Spleen (tissue), 11 donors: ENCODE results near the gene GDPD5. TPM values are rescaled to one million over a fixed set of nuclear protein-coding genes. Genes with fewer than 3 reads are reported as not detected.
A peak's percentile ranks its signal among the peaks of the same experiment; 100 is the strongest.

ENCODE experiments used
- DNase-seq: peaks from one replicate; pipeline ENCODE4 v3.0.0-alpha.2; 2020
- H3K27ac ChIP-seq, 8 donors: fragments of 200-600 bp; sonication (generic) in 7 of 8; 1 replicate in 4 of 8; 2 replicates in 4 of 8; pipeline versions ENCODE4 v1.5.0 to v1.8.0; 2016 to 2021; ENCODE audit warnings: inconsistent platforms in 4 of 8, mild to moderate bottlenecking in 4 of 8, moderate library complexity in 1 of 8
- H3K27me3 ChIP-seq, 7 donors: fragments of 200-600 bp; sonication (generic) in 6 of 7; replicated peaks in 1 of 7; 1 replicate in 4 of 7; 2 replicates in 3 of 7; pipeline versions ENCODE4 v1.5.0 to v1.8.0; 2016 to 2021; ENCODE audit warnings: inconsistent platforms in 3 of 7, mild to moderate bottlenecking in 1 of 7
- H3K36me3 ChIP-seq, 6 donors: fragments of 200-600 bp; sonication (generic) in 5 of 6; 1 replicate in 4 of 6; 2 replicates in 2 of 6; pipeline versions ENCODE4 v1.5.0 to v1.8.0; 2016 to 2021; ENCODE audit warnings: inconsistent platforms in 2 of 6
- H3K4me1 ChIP-seq, 6 donors: fragments of 200-600 bp; sonication (generic) in 5 of 6; 1 replicate in 3 of 6; 2 replicates in 3 of 6; pipeline versions ENCODE4 v1.5.0 to v1.8.0; 2016 to 2021; ENCODE audit warnings: inconsistent platforms in 3 of 6
- H3K4me3 ChIP-seq, 8 donors: fragments of 200-600 bp; sonication (generic) in 7 of 8; 1 replicate in 4 of 8; 2 replicates in 4 of 8; pipeline versions ENCODE4 v1.5.0 to v1.8.0; 2016 to 2021; ENCODE audit warnings: inconsistent platforms in 4 of 8, mild to moderate bottlenecking in 4 of 8, moderate library complexity in 2 of 8
- H3K9me3 ChIP-seq, 8 donors: fragments of 200-600 bp; sonication (generic) in 7 of 8; 1 replicate in 4 of 8; 2 replicates in 4 of 8; pipeline versions ENCODE4 v1.5.0 to v1.8.0; 2016 to 2021; ENCODE audit warnings: inconsistent platforms in 4 of 8
- CTCF ChIP-seq, 11 experiments: fragments of 200-600 bp in 7 of 11; fragments of 450-650 bp in 4 of 11; sonication (generic) in 4 of 11; IDR thresholded peaks in 8 of 11; conservative IDR thresholded peaks in 3 of 11; 1 replicate in 7 of 11; 2 replicates in 4 of 11; pipeline versions ENCODE4 v1.4.0 to v1.8.0; 2016 to 2021; ENCODE audit warnings: antibody characterized with exemption in 11 of 11, inconsistent platforms in 4 of 11, mild to moderate bottlenecking in 1 of 11
- POLR2A ChIP-seq, 3 donors: fragments of 450-650 bp; IDR thresholded peaks; one replicate each; pipeline ENCODE4 v1.5.1; 2017; ENCODE audit warnings: antibody characterized with exemption in 3 of 3, mild to moderate bottlenecking in 1 of 3
- POLR2AphosphoS5 ChIP-seq, 3 donors: sonication (generic); formaldehyde crosslinking; IDR thresholded peaks; one replicate each; pipeline ENCODE4 v1.5.1; 2017; ENCODE audit warnings: antibody characterized with exemption in 3 of 3
- WGBS, 5 donors: extraction: QIAGEN DNeasy Blood & Tissue Kit in 3 of 5; methylation state at CpG; one replicate each; pipeline versions ENCODE4 v1.1.5 to v1.1.7; 2013 to 2018; 5-methylcytosine and 5-hydroxymethylcytosine counted together
- intact Hi-C: fragments of 100-400 bp; cut with DNase I; formaldehyde crosslinking; loops from one replicate; pipeline ENCODE4 v1.15.0; 2023; ENCODE audit warnings: low total_unique reads
- polyA plus RNA-seq, 3 donors: library from polyadenylated mRNA; stranded (reverse); fragments of 200-250 nt; gene quantifications; one replicate each; pipeline ENCODE4 v1.2.1, GENCODE V29; 2013
- total RNA-seq, 7 donors: library from RNA; depleted of rRNA in 3 of 7; stranded (reverse); fragments of >200 nt in 3 of 7; fragmentation: NEBNext Ultra II Directional in 4 of 7; extraction: Animal tissue kit (Norgen Biotek cat#: 25700) in 4 of 7; gene quantifications; one replicate each; pipeline versions ENCODE4 v1.1.0 to v1.2.1, GENCODE V29; 2016 to 2021
- donor health status: healthy with polysubstance abuse.
- donor health status: DM: no; HTN: no; CAD: no; lungs with moderate emphysema.
- donor health status: DM: no; HTN: no; CAD: no.
- donor health status: Bipolar disorder and iron deficiency.
- donor health status: healthy.
- donor health status: DM: no; HTN: no; CAD: no.
- donor health status: DM: yes; HTN: yes; CAD: no.

GDPD5 gene
- total and polyA plus RNA-seq, 10 donors: 44.6 to 273 (median 146) TPM

GRCh38 chr11:75470476-75471080 lies 55.2 kb downstream of the GDPD5 start:
- peak overlapping the region in 5 of 8 donors; percentile 59 to 81 (median 72) for H3K27ac ChIP-seq
- H3K36me3 ChIP-seq: peaks cover 0 to 11% (median 0%) of the 10 kb centered on the region in 6 donors
- no peaks in the 10 kb centered on the region for H3K27me3 ChIP-seq
- peak; percentile 22 for DNase-seq
- peaks cover 26 to 100% (median 71%) of the 10 kb centered on the region in 6 donors for H3K4me1 ChIP-seq
- no peaks in the 10 kb centered on the region for H3K9me3 ChIP-seq
- WGBS, 5 donors: 86 to 88% (median 87%) methylated on average over 7 of the region's 7 CpGs
- no peak for TF ChIP-seq POLR2AphosphoS5 (IDR thresholded peaks at IDR 0.05)
- no peak for TF ChIP-seq POLR2A (IDR thresholded peaks at IDR 0.05)
- TF ChIP-seq CTCF (IDR thresholded peaks at IDR 0.05 in 8 of 11, conservative IDR thresholded peaks at IDR 0.05 in 3 of 11): no peak
- intact Hi-C loops: no loop called here
- no peak overlapping the region for H3K4me3 ChIP-seq

GRCh38 chr11:75469785-75470405 lies 55.8 kb downstream of the GDPD5 start:
- Histone ChIP-seq H3K4me3 (no peak overlapping the region), H3K4me1 (peaks cover 20 to 99% (median 68%) of the 10 kb centered on the region in 6 donors), H3K9me3 (no peaks in the 10 kb centered on the region), H3K36me3 (peaks cover 0 to 11% (median 0%) of the 10 kb centered on the region in 6 donors), H3K27me3 (no peaks in the 10 kb centered on the region), H3K27ac (peak overlapping the region in 7 of 8 donors; percentile 58 to 89 (median 78))
- TF ChIP-seq CTCF (IDR thresholded peaks at IDR 0.05 in 8 of 11, conservative IDR thresholded peaks at IDR 0.05 in 3 of 11) (no peak), POLR2A (IDR thresholded peaks at IDR 0.05) (no peak), POLR2AphosphoS5 (IDR thresholded peaks at IDR 0.05) (no peak)
- intact Hi-C loops: no loop called here
- 55 to 72% (median 68%) methylated on average over 6 of the region's 6 CpGs for WGBS, 5 donors
- no peak for DNase-seq

- intact Hi-C loops: no loop called here
Measured at GRCh38 chr11:75468534-75469340, 57.0 kb downstream of the GDPD5 start.

GRCh38 chr11:75467881-75468280 lies 57.9 kb downstream of the GDPD5 start:
- no peak for TF ChIP-seq POLR2AphosphoS5 (IDR thresholded peaks at IDR 0.05)
- TF ChIP-seq CTCF (IDR thresholded peaks at IDR 0.05 in 8 of 11, conservative IDR thresholded peaks at IDR 0.05 in 3 of 11): no peak
- no peak for TF ChIP-seq POLR2A (IDR thresholded peaks at IDR 0.05)
- intact Hi-C loops: no loop called here
- Histone ChIP-seq H3K27me3 (no peaks in the 10 kb centered on the region), H3K4me3 (no peak overlapping the region), H3K36me3 (peaks cover 0 to 6% (median 0%) of the 10 kb centered on the region in 6 donors), H3K4me1 (peaks cover 21 to 100% (median 68%) of the 10 kb centered on the region in 6 donors), H3K9me3 (no peaks in the 10 kb centered on the region), H3K27ac (peak overlapping the region; percentile 21 to 89 (median 78))
- WGBS, 5 donors: 49 to 59% (median 56%) methylated on average over 3 to 4 of the region's 4 CpGs
- DNase-seq: peak; percentile 61

More at GRCh38 chr11:75468534-75469340, 57.0 kb downstream of the GDPD5 start:
- Histone ChIP-seq H3K4me3 (no peak overlapping the region), H3K4me1 (peaks cover 20 to 99% (median 63%) of the 10 kb centered on the region in 6 donors), H3K9me3 (no peaks in the 10 kb centered on the region), H3K27ac (peak overlapping the region; percentile 58 to 89 (median 78)), H3K27me3 (no peaks in the 10 kb centered on the region), H3K36me3 (peaks cover 0 to 8% (median 0%) of the 10 kb centered on the region in 6 donors)
- TF ChIP-seq POLR2AphosphoS5 (IDR thresholded peaks at IDR 0.05) (peak; percentile 44 to 76 (median 73)), POLR2A (IDR thresholded peaks at IDR 0.05) (no peak)
- WGBS, 5 donors: 53 to 73% (median 60%) methylated on average over 10 to 14 of the region's 14 CpGs
- DNase-seq: peak; percentile 80
